MCF 10A (cell line): Measurements from ENCODE around the gene SMAP1. TPM values are rescaled to one million over a fixed set of nuclear protein-coding genes. Genes with fewer than 3 reads are reported as not detected.

Experiments used
- BruUV-seq: library from RNA; stranded (reverse); fragments of 400-500 nt; replicated peaks from 2 replicates; lab custom pipeline; 2021; lab: Mats Ljungman, UMichigan
- CTCF ChIA-PET: fragments of 300-600 bp; sonication (Branson Sonifier 250); formaldehyde crosslinking; extraction: SDS; loops from one replicate; lab custom pipeline; 2021; ENCODE audit warnings: antibody characterized with exemption, inconsistent platforms; lab: Yijun Ruan, JAX
- POLR2A ChIA-PET: fragments of 300-600, 350-650 bp; sonication (Branson Sonifier 250); formaldehyde crosslinking; extraction: SDS; loops from one replicate; lab custom pipeline; 2020; ENCODE audit warnings: antibody characterized with exemption, inconsistent platforms; lab: Yijun Ruan, JAX
- DNase-seq: peaks from one replicate; pipeline ENCODE4 v3.0.0-alpha.2; 2018; ENCODE audit not compliant: unreplicated experiment
- H3K27ac Mint-ChIP-seq: one replicate; pipeline ENCODE4 v1.8.0; 2022; ENCODE audit warnings: mild to moderate bottlenecking, low read depth, mixed read lengths; ENCODE audit not compliant: unreplicated experiment
- H3K27me3 Mint-ChIP-seq: one replicate; pipeline ENCODE4 v1.8.0; 2022; ENCODE audit warnings: mixed read lengths; ENCODE audit not compliant: insufficient read depth, unreplicated experiment
- H3K36me3 Mint-ChIP-seq: one replicate; pipeline ENCODE4 v1.8.0; 2022; ENCODE audit warnings: mild to moderate bottlenecking, moderate library complexity, mixed read lengths; ENCODE audit not compliant: insufficient read depth, unreplicated experiment
- H3K4me1 Mint-ChIP-seq: one replicate; pipeline ENCODE4 v1.8.0; 2022; ENCODE audit warnings: mixed read lengths; ENCODE audit not compliant: insufficient read depth, unreplicated experiment
- H3K4me3 Mint-ChIP-seq: one replicate; pipeline ENCODE4 v1.8.0; 2022; ENCODE audit warnings: mild to moderate bottlenecking, moderate library complexity, mixed read lengths; ENCODE audit not compliant: unreplicated experiment
- H3K9me3 Mint-ChIP-seq: one replicate; pipeline ENCODE4 v1.8.0; 2022; ENCODE audit warnings: mixed read lengths; ENCODE audit not compliant: unreplicated experiment
- CTCF ChIP-seq: fragments of 200-600 bp; IDR thresholded peaks from one replicate; pipeline ENCODE4 v1.8.0; 2022; ENCODE audit warnings: antibody characterized with exemption, mild to moderate bottlenecking; ENCODE audit not compliant: unreplicated experiment
- intact Hi-C: fragments of 100-400 bp; cut with micrococcal nuclease; formaldehyde crosslinking; loops from 2 replicates; pipeline ENCODE4 v1.14.1; 2022
- total RNA-seq: library from RNA; stranded (reverse); gene quantifications from 2 replicates; pipeline ENCODE4 v1.2.3, GENCODE V29; 2022

Gene SMAP1
- total RNA-seq, 1 experiment from 2014 or later, result 26.5 TPM

- Mint-ChIP-seq H3K27ac (no peak overlapping the region), H3K4me1 (no peaks in the 10 kb centered on the region), H3K27me3 (peaks cover 17% of the 10 kb centered on the region), H3K9me3 (no peaks in the 10 kb centered on the region), H3K4me3 (no peak overlapping the region), H3K36me3 (peaks cover 15% of the 10 kb centered on the region)
- no TSS peak for BruUV-seq
- intact Hi-C loops, result no loop called here
- no peak for TF ChIP-seq CTCF
- ChIA-PET POLR2A (no interaction called here), CTCF (interaction anchor here (0.6 to 2.9 kb wide), 6 partner anchors 19 to 1388 kb away, joined by 3 to 14 read pairs (median 4); no protein-coding TSS in a partner anchor)
- DNase-seq, result no peak
Measured at GRCh38 chr6:70863343-70863742, 195.7 kb downstream of the SMAP1 start.

GRCh38 chr6:70864401-70864800 is 196.7 kb downstream of the SMAP1 start:
- no peak overlapping the region for H3K27ac Mint-ChIP-seq

GRCh38 chr6:70872469-70872868 is 204.8 kb downstream of the SMAP1 start:
- no TSS peak for BruUV-seq
- ChIA-PET POLR2A (no interaction called here), CTCF (interaction anchor here (0.7 to 3.5 kb wide), 2 partner anchors 12 to 1082 kb away, joined by 6 to 28 read pairs; no protein-coding TSS in a partner anchor)
- TF ChIP-seq CTCF, result no peak
- no peak for DNase-seq
- Mint-ChIP-seq H3K27me3 (peaks cover 25% of the 10 kb centered on the region), H3K4me3 (no peak overlapping the region), H3K9me3 (peaks cover 20% of the 10 kb centered on the region), H3K36me3 (no peaks in the 10 kb centered on the region), H3K27ac (no peak overlapping the region), H3K4me1 (no peaks in the 10 kb centered on the region)
- intact Hi-C loops, result no loop called here

More at GRCh38 chr6:70864401-70864800, 196.7 kb downstream of the SMAP1 start:
- TF ChIP-seq CTCF, result no peak
- Mint-ChIP-seq H3K9me3 (no peaks in the 10 kb centered on the region), H3K4me3 (no peak overlapping the region), H3K4me1 (no peaks in the 10 kb centered on the region), H3K27me3 (peaks cover 17% of the 10 kb centered on the region), H3K36me3 (peaks cover 15% of the 10 kb centered on the region)
- no peak for DNase-seq
- POLR2A ChIA-PET, result interaction anchor here (0.7 kb wide), 1 partner anchor 451 kb away, joined by 3 read pairs; the partner anchor contains the start of gene FAM135A
- BruUV-seq, result no TSS peak
- CTCF ChIA-PET, result interaction anchor here (0.6 to 3.9 kb wide), 2 partner anchors 20 to 554 kb away, joined by 3 to 20 read pairs; no protein-coding TSS in a partner anchor
- intact Hi-C loops, result no loop called here

- DNase-seq, result no peak
- no peak for TF ChIP-seq CTCF
- Mint-ChIP-seq H3K36me3 (no peaks in the 10 kb centered on the region), H3K4me1 (no peaks in the 10 kb centered on the region), H3K9me3 (peaks cover 20% of the 10 kb centered on the region), H3K4me3 (no peak overlapping the region), H3K27ac (no peak overlapping the region), H3K27me3 (peaks cover 40% of the 10 kb centered on the region)
- BruUV-seq, result no TSS peak
- intact Hi-C loops, result no loop called here
- ChIA-PET POLR2A (no interaction called here), CTCF (interaction anchor here (0.7 to 3.5 kb wide), 5 partner anchors 10 to 654 kb away, joined by 3 to 28 read pairs (median 5); no protein-coding TSS in a partner anchor)
Measured at GRCh38 chr6:70874181-70874913, 206.7 kb downstream of the SMAP1 start.
